Head of caudate nucleus (tissue), 42 donors: ENCODE results near the gene PLA2G15.
A peak's percentile ranks its signal among the peaks of the same experiment; 100 is the strongest.

Experiments used
- DNase-seq, 42 donors: peaks; one replicate each; pipeline versions ENCODE4 v3.0.0 to v3.0.0-alpha.2; 2020 to 2021; ENCODE audit warnings: mixed read lengths in 7 of 42
- intact Hi-C: fragments of 100-400 bp; cut with DNase I; formaldehyde crosslinking; loops from one replicate; pipeline ENCODE4 v1.15.0; 2022

Gene PLA2G15

DNA sequence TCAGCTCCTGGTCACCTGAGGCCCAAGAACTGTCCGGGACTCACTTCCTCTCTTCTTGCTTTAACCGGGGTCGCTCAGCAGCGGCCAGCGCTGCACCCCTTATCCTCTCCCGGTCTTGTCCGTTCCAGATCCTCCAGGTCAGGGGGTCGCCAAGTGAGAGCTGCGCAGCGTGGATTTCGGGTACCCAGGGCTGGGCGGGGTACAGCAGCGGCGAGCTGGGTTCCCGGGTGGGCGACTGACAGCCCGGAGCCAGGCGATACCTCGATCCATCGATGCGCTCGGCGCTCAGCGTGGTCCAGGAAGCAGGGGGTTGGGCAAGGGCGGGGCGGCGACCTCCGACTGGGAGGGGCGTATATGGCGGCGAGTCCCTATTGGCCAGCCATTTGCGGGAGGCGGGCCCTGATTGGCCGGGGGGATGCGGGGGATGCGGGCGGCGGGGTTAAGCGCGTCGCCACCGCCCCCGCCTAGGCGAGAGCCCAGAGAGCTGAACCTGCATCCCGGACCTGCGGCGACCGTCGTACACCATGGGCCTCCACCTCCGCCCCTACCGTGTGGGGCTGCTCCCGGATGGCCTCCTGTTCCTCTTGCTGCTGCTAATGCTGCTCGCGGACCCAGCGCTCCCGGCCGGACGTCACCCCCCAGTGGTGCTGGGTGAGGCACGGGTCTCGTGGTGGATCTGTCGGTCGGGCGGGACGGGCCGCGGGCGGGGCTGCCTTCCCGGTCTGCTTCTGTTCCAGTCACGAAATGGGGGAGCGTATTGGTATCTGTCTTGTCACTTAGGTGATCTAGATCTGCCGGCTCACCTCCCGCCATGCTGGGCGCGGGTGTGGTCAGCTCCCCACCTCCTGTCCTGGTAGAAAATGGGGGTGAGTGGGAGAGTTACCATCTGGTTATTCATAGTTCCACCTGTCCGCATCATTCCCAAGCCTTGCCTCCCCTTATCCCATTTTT lies at the start of gene PLA2G15:
Gene PLA2G15, plus strand, starts transcription at position 471 of the 951 bp plus-strand sequence. Its CDS starts 54 bp downstream, at position 525.
- intact Hi-C loops: loop anchor here (5.0 kb wide), 2 partner anchors 67 to 87 kb away; partner anchors contain the start of genes PRMT7 and SLC7A6OS
- peak; percentile 88 to 99 (median 97) for DNase-seq

GRCh38 chr16:68197250-68197649 lies 47.9 kb upstream of the PLA2G15 start:
- intact Hi-C loops: no loop called here
- DNase-seq: no peak

DNA sequence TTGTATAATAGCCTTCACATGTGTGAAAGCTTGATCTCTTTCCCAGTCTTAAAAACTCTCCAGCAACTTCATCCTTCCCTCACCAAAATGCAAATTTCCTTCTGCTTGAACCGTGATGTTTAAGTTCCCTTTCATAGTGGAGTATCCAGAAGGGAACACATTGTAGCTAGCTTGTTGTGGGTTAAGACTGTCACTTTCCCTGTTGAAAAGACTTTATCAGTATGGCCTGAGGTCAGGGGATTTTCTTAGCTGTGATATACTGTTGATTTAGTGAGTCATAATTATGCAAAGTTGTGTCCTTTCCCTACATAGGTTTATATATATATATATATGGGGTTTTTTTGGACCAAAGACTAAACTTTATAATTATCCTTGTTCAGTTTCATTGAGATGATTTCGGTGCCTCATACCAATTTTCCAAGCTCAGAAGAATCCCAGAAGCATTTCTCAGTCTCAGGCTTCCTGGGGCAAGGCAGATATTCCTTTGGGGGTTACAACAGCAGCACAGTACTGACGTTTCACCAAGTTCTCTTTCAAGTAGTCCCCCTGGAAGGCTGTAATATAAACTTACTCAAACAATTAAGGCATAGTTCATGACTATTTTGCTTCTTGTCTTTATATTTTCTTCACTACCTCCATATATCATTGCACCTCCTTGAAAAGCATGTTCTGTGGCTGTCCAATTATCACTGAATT lies 44.9 kb upstream of the PLA2G15 start:
- DNase-seq: no peak
- intact Hi-C loops: no loop called here

DNA sequence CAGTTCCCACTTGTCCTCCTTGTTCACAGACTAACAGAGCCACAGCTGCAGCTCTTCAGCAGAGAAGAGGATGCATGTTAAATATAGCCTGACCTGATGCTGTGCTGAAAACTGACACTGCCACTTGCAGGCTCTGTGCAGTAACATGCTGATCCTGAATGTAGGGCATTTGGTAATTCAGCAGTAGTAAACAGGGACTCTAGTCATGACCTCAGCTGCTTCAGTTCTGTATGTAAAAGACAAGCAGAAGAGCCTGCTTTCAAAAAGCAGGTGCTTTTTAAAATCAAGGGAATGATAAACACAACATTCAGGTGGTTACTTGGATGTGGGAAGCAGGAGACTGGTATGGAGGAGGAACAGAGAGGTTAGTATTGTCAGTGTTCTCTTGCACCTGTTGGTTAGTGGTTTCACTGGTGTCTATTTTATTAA lies 43.1 kb upstream of the PLA2G15 start:
- DNase-seq: peak in 24 of 42 donors; percentile 12 to 75 (median 39)
- intact Hi-C loops: no loop called here

DNA sequence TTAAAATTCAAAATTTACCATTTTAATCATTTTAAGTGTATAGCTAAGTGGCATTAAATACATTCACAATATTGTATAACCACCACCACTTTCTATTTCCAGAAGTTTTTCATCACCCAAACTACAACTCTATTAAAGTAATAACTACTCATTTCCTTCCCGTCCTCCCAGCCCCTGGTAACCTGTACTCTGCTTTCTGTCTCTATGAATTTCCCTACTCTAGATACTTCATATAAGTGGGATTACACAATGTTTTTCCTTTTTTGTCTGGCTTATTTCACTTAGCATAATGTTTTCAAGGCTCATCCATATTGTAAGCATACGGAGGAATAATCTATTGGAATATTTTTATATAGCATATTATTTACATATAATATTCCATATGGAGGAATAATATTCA lies 38.9 kb upstream of the PLA2G15 start:
- intact Hi-C loops: no loop called here

DNA sequence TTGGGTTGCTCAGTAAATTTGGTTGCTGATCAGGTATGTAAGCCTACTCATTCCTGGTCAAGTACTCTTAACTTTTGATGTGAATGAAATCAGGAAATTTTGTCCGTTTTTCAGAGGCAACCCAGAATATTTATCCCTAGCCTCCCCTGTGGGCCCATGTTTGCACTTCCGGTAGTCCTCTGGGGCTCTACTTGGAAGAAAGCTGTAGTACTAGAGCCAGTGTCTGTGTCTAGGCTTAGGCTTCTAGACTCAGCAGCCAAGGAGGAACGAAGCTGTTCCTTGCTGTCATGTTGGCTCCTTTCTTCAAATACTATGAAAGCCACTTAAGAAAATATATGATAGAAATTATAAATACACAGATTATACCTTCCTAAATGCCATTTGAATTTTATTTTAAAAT lies 30.4 kb upstream of the PLA2G15 start:
- intact Hi-C loops: no loop called here
- DNase-seq: no peak

More for the DNA sequence above, 38.9 kb upstream of the PLA2G15 start:
- DNase-seq: peak in 1 of 42 donors; percentile 5

GRCh38 chr16:68215302-68215701 lies 29.9 kb upstream of the PLA2G15 start:
- intact Hi-C loops: no loop called here

GRCh38 chr16:68216240-68216639 lies 28.9 kb upstream of the PLA2G15 start:
- intact Hi-C loops: no loop called here
- no peak for DNase-seq

More at GRCh38 chr16:68215302-68215701, 29.9 kb upstream of the PLA2G15 start:
- DNase-seq: no peak

- intact Hi-C loops: no loop called here
- no peak for DNase-seq
Measured at GRCh38 chr16:68217506-68217905, 27.7 kb upstream of the PLA2G15 start.

DNA sequence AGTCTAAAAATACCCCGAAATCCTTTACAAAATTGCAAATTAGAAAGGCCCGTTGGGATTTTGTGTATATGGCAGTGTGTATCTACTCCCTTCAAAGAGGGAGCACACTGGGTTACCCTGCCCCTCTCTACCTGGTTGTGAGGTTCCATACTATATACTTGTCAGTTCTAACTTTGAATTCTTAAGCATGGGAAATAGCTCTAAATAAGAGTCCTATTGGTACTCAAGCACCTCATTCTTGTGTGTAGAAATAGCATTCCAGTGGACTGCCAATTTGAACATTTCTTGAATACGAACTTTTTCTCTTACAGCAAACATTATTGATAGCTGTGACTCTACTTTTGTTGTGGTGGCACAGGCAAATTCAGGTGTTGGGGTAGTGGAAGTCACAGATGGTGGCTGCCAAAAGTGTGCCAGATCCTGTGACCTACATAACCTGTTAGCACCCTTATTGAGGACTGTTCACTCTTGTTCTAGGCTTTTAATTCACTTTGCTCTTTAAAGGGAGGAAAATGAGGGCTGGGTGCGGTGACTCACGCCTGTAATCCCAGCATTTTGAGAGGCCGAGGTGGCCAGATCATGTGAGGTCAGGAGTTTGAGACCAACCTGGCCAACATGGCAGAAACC lies 25.3 kb upstream of the PLA2G15 start:
- intact Hi-C loops: no loop called here
- DNase-seq: no peak

- DNase-seq: no peak
- intact Hi-C loops: no loop called here
Measured at GRCh38 chr16:68223072-68223471, 22.1 kb upstream of the PLA2G15 start.

DNA sequence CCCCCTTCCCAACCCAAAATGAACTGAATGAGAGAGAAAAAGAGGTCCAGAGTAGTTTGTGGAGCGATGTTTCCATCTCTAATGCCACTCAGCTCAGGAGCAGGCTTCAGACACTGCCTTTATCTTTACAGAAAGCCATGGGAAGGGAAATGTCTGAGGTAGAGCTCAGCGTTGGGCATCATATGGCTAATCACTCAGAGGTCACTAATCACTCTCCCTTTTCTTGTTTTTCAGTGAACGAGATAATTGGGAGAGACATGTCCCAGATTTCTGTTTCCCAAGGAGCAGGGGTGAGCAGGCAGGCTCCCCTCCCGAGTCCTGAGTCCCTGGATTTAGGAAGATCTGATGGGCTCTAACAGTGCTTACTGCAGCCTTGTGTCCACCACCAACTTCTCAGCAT lies 19.1 kb upstream of the PLA2G15 start:
- intact Hi-C loops: loop anchor here (5.0 kb wide), 1 partner anchor 134 kb away; no protein-coding TSS in a partner anchor
- peak in 1 of 42 donors; percentile 10 for DNase-seq

- DNase-seq: no peak
- intact Hi-C loops: loop anchor here (5.0 kb wide), 1 partner anchor 135 kb away; no protein-coding TSS in a partner anchor
Measured at GRCh38 chr16:68227183-68227793, 17.9 kb upstream of the PLA2G15 start.

DNA sequence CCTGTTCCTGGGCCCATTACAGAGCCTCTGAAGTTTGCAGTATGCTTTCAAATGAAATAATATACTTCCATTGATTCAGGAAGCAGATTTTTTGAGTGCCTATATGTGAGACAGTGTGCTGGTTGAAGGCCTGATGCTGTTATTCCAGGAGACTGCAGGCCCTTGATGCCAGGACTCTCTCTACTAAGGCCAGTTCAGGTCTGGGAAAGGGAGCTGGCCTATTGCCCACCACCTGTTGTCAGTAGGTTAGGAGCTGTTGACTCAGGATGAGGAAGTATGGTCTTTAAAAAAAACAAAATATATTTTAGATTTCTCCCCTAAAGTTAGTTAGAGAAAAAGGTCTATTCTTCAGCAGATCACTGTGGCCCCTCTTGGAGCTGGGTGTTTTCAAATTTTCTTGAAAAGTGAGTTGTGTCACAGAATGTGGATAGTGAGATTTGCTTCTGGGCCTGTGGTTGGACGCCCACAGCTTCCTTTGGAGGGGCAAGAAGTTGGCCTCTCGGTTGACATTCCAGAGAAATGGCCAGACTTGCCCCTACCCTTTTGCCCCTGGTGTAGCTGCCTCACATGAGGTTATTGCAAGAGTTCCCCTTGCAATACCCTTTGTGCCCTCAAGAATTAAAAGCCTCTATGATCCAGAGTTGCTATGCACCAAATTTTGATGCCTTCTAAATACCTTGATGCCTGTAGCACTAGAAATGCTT lies 17.2 kb upstream of the PLA2G15 start:
- DNase-seq: no peak
- intact Hi-C loops: loop anchor here (5.0 kb wide), 1 partner anchor 136 kb away; no protein-coding TSS in a partner anchor

DNA sequence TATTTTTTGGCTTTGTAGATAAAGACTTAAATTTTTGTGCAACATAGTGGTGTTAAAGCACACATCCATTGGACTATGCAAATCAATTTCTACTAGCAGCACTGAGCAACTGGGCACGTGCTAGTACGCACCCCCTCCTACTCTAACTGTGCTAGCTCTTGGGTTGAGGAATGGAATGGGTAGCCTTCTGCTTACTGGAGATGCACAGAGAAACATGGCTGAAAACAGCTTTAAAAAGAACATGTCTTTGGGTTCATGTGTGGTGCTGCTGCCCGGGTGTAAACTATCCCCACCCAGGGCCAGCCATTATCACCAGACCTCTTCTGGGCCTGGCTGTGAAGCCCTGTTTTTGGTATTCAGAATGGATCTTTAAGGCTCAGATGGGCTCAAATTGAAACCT lies 16.5 kb upstream of the PLA2G15 start:
- intact Hi-C loops: loop anchor here (5.0 kb wide), 1 partner anchor 136 kb away; no protein-coding TSS in a partner anchor
- no peak for DNase-seq

GRCh38 chr16:68229431-68230175 lies 15.6 kb upstream of the PLA2G15 start:
- intact Hi-C loops: loop anchor here (5.0 kb wide), 1 partner anchor 137 kb away; no protein-coding TSS in a partner anchor
- DNase-seq: peak in 26 of 42 donors; percentile 26 to 82 (median 54)

DNA sequence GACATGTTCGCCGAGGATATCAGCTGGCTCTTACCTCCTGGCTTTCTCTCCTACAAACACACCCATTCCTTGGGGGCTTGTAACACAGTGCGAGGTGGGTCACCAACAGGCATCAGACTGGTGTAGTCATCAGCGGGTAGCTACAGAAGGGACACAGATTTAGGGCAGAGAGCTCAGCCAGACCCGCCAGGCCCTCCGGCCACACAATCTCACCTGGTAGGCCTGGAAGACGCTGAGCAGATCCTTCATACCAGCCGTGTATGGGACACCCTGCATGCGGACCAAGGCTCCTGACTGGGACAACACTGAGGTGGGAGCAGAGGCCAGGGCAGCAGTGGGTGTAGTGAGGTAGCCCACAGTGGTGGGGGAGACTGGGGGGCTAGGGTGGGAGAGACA lies 15.0 kb upstream of the PLA2G15 start:
- DNase-seq: peak in 2 of 42 donors; percentile 22 to 30
- intact Hi-C loops: no loop called here
